ENCODE data around the gene PLEKHN1.
"Not testable (repeated sequence)": the region's sequence is repeated elsewhere in the genome, so short reads cannot be mapped to it uniquely, and the experiment has no call there.

GRCh38 chr1:1017397-1018320 is 51.4 kb downstream of the PLEKHN1 start:
- TF ChIP-seq, protein P1, sequence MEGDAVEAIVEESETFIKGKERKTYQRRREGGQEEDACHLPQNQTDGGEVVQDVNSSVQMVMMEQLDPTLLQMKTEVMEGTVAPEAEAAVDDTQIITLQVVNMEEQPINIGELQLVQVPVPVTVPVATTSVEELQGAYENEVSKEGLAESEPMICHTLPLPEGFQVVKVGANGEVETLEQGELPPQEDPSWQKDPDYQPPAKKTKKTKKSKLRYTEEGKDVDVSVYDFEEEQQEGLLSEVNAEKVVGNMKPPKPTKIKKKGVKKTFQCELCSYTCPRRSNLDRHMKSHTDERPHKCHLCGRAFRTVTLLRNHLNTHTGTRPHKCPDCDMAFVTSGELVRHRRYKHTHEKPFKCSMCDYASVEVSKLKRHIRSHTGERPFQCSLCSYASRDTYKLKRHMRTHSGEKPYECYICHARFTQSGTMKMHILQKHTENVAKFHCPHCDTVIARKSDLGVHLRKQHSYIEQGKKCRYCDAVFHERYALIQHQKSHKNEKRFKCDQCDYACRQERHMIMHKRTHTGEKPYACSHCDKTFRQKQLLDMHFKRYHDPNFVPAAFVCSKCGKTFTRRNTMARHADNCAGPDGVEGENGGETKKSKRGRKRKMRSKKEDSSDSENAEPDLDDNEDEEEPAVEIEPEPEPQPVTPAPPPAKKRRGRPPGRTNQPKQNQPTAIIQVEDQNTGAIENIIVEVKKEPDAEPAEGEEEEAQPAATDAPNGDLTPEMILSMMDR (conservative IDR thresholded peaks at IDR 0.05; ENCODE audit: low read depth, low read length), result not testable (repeated sequence)
- TF ChIP-seq POLR2A (IDR thresholded peaks at IDR 0.05; ENCODE audit: low read depth, low read length), result not testable (repeated sequence)
